ENCODE data around the gene RBPJ.

The RBPJ gene

GRCh38 chr4:26320538-26321372 lies at the start of gene RBPJ:
Gene RBPJ, plus strand, starts transcription at chr4:26321014. Its CDS starts 15 bp downstream, at chr4:26321029.
- peak; percentile 67 for DNase-seq (ENCODE audit: extremely low read depth in 1 of 2, low read depth in 1 of 2)

- DNase-seq (ENCODE audit: extremely low read depth in 1 of 2, low read depth in 1 of 2), result no peak
Measured at GRCh38 chr4:26271703-26272102, 49.1 kb upstream of the RBPJ start.

GRCh38 chr4:26272654-26273615 lies 47.9 kb upstream of the RBPJ start:
- no peak for DNase-seq (ENCODE audit: extremely low read depth in 1 of 2, low read depth in 1 of 2)

- DNase-seq (ENCODE audit: extremely low read depth in 1 of 2, low read depth in 1 of 2), result no peak
Measured at GRCh38 chr4:26273616-26273980, 47.2 kb upstream of the RBPJ start.

GRCh38 chr4:26275281-26275680 lies 45.5 kb upstream of the RBPJ start:
- DNase-seq (ENCODE audit: extremely low read depth in 1 of 2, low read depth in 1 of 2), result no peak

- DNase-seq (ENCODE audit: extremely low read depth in 1 of 2, low read depth in 1 of 2), result no peak
Measured at GRCh38 chr4:26279446-26279845, 41.4 kb upstream of the RBPJ start.

- no peak for DNase-seq (ENCODE audit: extremely low read depth in 1 of 2, low read depth in 1 of 2)
Measured at GRCh38 chr4:26281881-26282280, 38.9 kb upstream of the RBPJ start.

- DNase-seq (ENCODE audit: extremely low read depth in 1 of 2, low read depth in 1 of 2), result no peak
Measured at GRCh38 chr4:26284536-26284935, 36.3 kb upstream of the RBPJ start.

GRCh38 chr4:26285272-26285671 lies 35.5 kb upstream of the RBPJ start:
- DNase-seq (ENCODE audit: extremely low read depth in 1 of 2, low read depth in 1 of 2), result no peak

- no peak for DNase-seq (ENCODE audit: extremely low read depth in 1 of 2, low read depth in 1 of 2)
Measured at GRCh38 chr4:26287756-26288155, 33.1 kb upstream of the RBPJ start.

- DNase-seq (ENCODE audit: extremely low read depth in 1 of 2, low read depth in 1 of 2), result no peak
Measured at GRCh38 chr4:26288355-26288909, 32.4 kb upstream of the RBPJ start.

GRCh38 chr4:26289401-26289800 lies 31.4 kb upstream of the RBPJ start:
- no peak for DNase-seq (ENCODE audit: extremely low read depth in 1 of 2, low read depth in 1 of 2)

GRCh38 chr4:26290321-26290720 lies 30.5 kb upstream of the RBPJ start:
- no peak for DNase-seq (ENCODE audit: extremely low read depth in 1 of 2, low read depth in 1 of 2)

- no peak for DNase-seq (ENCODE audit: extremely low read depth in 1 of 2, low read depth in 1 of 2)
Measured at GRCh38 chr4:26294904-26295303, 25.9 kb upstream of the RBPJ start.

- DNase-seq (ENCODE audit: extremely low read depth in 1 of 2, low read depth in 1 of 2), result no peak
Measured at GRCh38 chr4:26296021-26296420, 24.8 kb upstream of the RBPJ start.

GRCh38 chr4:26296514-26296913 lies 24.3 kb upstream of the RBPJ start:
- DNase-seq (ENCODE audit: extremely low read depth in 1 of 2, low read depth in 1 of 2), result no peak

- DNase-seq (ENCODE audit: extremely low read depth in 1 of 2, low read depth in 1 of 2), result no peak
Measured at GRCh38 chr4:26297219-26297618, 23.6 kb upstream of the RBPJ start.

GRCh38 chr4:26298198-26298947 lies 22.4 kb upstream of the RBPJ start:
- DNase-seq (ENCODE audit: extremely low read depth in 1 of 2, low read depth in 1 of 2), result no peak

GRCh38 chr4:26299254-26299882 lies 21.4 kb upstream of the RBPJ start:
- DNase-seq (ENCODE audit: extremely low read depth in 1 of 2, low read depth in 1 of 2), result no peak

All from activated CD8-positive, alpha-beta memory T cell treated with anti-CD3 and anti-CD28 coated beads for 1 hour (primary cell).